HepG2 (cell line): ENCODE data around the gene MAP3K2. TPM values are rescaled to one million over a fixed set of nuclear protein-coding genes. Genes with fewer than 3 reads are reported as not detected.

Experiments used
- CREM ChIP-seq, 2 experiments: sonication (generic) in 1 of 2; formaldehyde crosslinking in 1 of 2; IDR thresholded peaks; 2 replicates each; pipeline versions ENCODE4 v1.4.0 to v1.6.1; 2016 to 2020; ENCODE audit warnings: antibody characterized with exemption in 1 of 2, mild to moderate bottlenecking in 1 of 2, missing genetic modification reagents in 1 of 2
- FOXO1 ChIP-seq: sonication (generic); formaldehyde crosslinking; IDR thresholded peaks from 2 replicates; pipeline ENCODE4 v1.4.0; 2020; ENCODE audit warnings: missing genetic modification reagents
- LRRFIP1 ChIP-seq: sonication (generic); formaldehyde crosslinking; conservative IDR thresholded peaks from 2 replicates; pipeline ENCODE4 v1.4.0; 2020; ENCODE audit warnings: missing genetic modification reagents
- MXD4 ChIP-seq: IDR thresholded peaks from 2 replicates; pipeline ENCODE4 v1.6.1; 2016; ENCODE audit warnings: mild to moderate bottlenecking, missing biosample characterization, missing genetic modification reagents
- NAIF1 ChIP-seq: sonication (generic); formaldehyde crosslinking; IDR thresholded peaks from 2 replicates; pipeline ENCODE4 v1.5.0; 2020; ENCODE audit warnings: mild to moderate bottlenecking, missing genetic modification reagents, borderline replicate concordance
- SPEN ChIP-seq: sonication (generic); formaldehyde crosslinking; IDR thresholded peaks from 2 replicates; pipeline ENCODE4 v1.5.1; 2020; ENCODE audit warnings: low read depth, mild to moderate bottlenecking, missing genetic modification reagents
- SSRP1 ChIP-seq: IDR thresholded peaks from 2 replicates; pipeline ENCODE4 v1.6.1; 2016; ENCODE audit warnings: control low read depth
- ZBTB39 ChIP-seq: sonication (generic); formaldehyde crosslinking; IDR thresholded peaks from 2 replicates; pipeline ENCODE4 v1.5.0; 2020; ENCODE audit warnings: missing genetic modification reagents
- ZFAT ChIP-seq: sonication (generic); formaldehyde crosslinking; conservative IDR thresholded peaks from 2 replicates; pipeline ENCODE4 v1.8.1; 2023; ENCODE audit warnings: missing genetic modification reagents, inconsistent platforms
- ZFP62 ChIP-seq: sonication (generic); formaldehyde crosslinking; IDR thresholded peaks from 2 replicates; pipeline ENCODE4 v1.4.0; 2020; ENCODE audit warnings: missing genetic modification reagents
- ZMYM2 ChIP-seq: sonication (generic); formaldehyde crosslinking; IDR thresholded peaks from 2 replicates; pipeline ENCODE4 v1.8.0; 2022; ENCODE audit warnings: mild to moderate bottlenecking, missing genetic modification reagents
- ZNF350 ChIP-seq: sonication (generic); formaldehyde crosslinking; IDR thresholded peaks from 2 replicates; pipeline ENCODE4 v1.4.0; 2020; ENCODE audit warnings: mild to moderate bottlenecking, low read depth, missing genetic modification reagents, borderline replicate concordance
- ZSCAN20 ChIP-seq: sonication (generic); formaldehyde crosslinking; IDR thresholded peaks from 2 replicates; pipeline ENCODE4 v1.4.0; 2020; ENCODE audit warnings: missing genetic modification reagents, mild to moderate bottlenecking, borderline replicate concordance
- polyA plus RNA-seq, 8 experiments: library from polyadenylated mRNA; depleted of rRNA in 3 of 8; stranded (reverse) in 7 of 8; unstranded in 1 of 8; fragments of >200 nt; fragmentation: Illumina TruSeq in 4 of 8; extraction: Trizol in 4 of 8; gene quantifications; 2 replicates each; pipeline versions ENCODE4 v1.2.1 to v1.2.3, GENCODE V29; 2011 to 2016; ENCODE audit warnings: low read depth in 4 of 8, missing spikeins in 1 of 8, mixed read lengths in 1 of 8; ENCODE audit not compliant: insufficient read depth in 1 of 8
- total RNA-seq, 5 experiments: library from RNA; depleted of rRNA; stranded (reverse); fragments of >200 nt; fragmentation: Illumina TruSeq; extraction: Trizol; gene quantifications; 2 replicates each; pipeline ENCODE4 v1.2.3, GENCODE V29; 2016; ENCODE audit warnings: low read depth in 1 of 5

The MAP3K2 gene
- total and polyA plus RNA-seq, 2 of the 13 experiments (the other 11 are each of a cell fraction or from before 2014, with no cell fraction given): 12.2 to 37.2 TPM

- TF ChIP-seq SSRP1 (CRISPR knock-in tag) (0 out of 2 replicates have a peak, but pooled peaks have one; percentile 47), ZNF350 (CRISPR knock-in tag) (0 out of 2 replicates have a peak, but pooled peaks have one; percentile 61), NAIF1 (CRISPR knock-in tag) (peak; percentile 40; the same call in 1 of the 2 replicates), LRRFIP1 (CRISPR knock-in tag) (no peak), ZFAT (CRISPR knock-in tag) (no peak), ZMYM2 (CRISPR knock-in tag) (no peak), MXD4 (CRISPR knock-in tag) (peak; percentile 71), FOXO1 (CRISPR knock-in tag) (peak; percentile 72; the same call in 1 of the 2 replicates), ZFP62 (CRISPR knock-in tag) (no peak), ZSCAN20 (CRISPR knock-in tag) (no peak), ZBTB39 (CRISPR knock-in tag) (no peak), SPEN (peak; percentile 53; the same call in 1 of the 2 replicates), CREM (IDR thresholded peaks at IDR 0.05) (no peak), CREM (CRISPR knock-in tag; IDR thresholded peaks at IDR 0.05) (no peak)
Observed at GRCh38 chr2:127386764-127387654, 766 bp downstream of the MAP3K2 start (continued).
